HEK293 (cell line): ENCODE data around the gene AGAP3.

Experiments
- CTCF ChIP-seq: fragments of 450-650 bp; formaldehyde crosslinking; IDR thresholded peaks from 2 replicates; pipeline ENCODE4 v1.5.1; 2016; ENCODE audit warnings: missing biosample characterization, missing genetic modification characterization
- SETDB1 ChIP-seq: IDR thresholded peaks from one replicate; pipeline ENCODE4 v1.6.1; 2017; ENCODE audit warnings: mild to moderate bottlenecking, low read length, moderate library complexity, mixed read lengths; ENCODE audit not compliant: insufficient read length
- YY1 ChIP-seq: fragments of 450-650 bp; formaldehyde crosslinking; IDR thresholded peaks from 2 replicates; pipeline ENCODE4 v1.5.1; 2018; ENCODE audit warnings: missing biosample characterization, missing genetic modification characterization
- ZNF549 ChIP-seq: fragments of 450-650 bp; IDR thresholded peaks from 2 replicates; pipeline ENCODE4 v1.5.1; 2018; ENCODE audit warnings: missing biosample characterization, missing genetic modification characterization, mild to moderate bottlenecking, inconsistent platforms, moderate library complexity
- ZSCAN18 ChIP-seq: fragments of 450-650 bp; formaldehyde crosslinking; IDR thresholded peaks from 2 replicates; pipeline ENCODE4 v1.5.1; 2016; ENCODE audit warnings: missing biosample characterization, missing genetic modification characterization

- TF ChIP-seq CTCF (0 out of 2 replicates have a peak, but pooled peaks have one; percentile 30), SETDB1 (no peak), ZSCAN18 (no peak), ZNF549 (no peak), YY1 (tag by site-specific recombination) (0 out of 2 replicates have a peak, but pooled peaks have one; percentile 30)
Observed at GRCh38 chr7:151083071-151083823, 3.0 kb upstream of the AGAP3 start, which contains the start of gene TMUB1.
